RWPE2 (cell line): ENCODE data around the gene SCYGR3.

Experiments
- ATAC-seq: fragments of 200-7000 bp; cut with Tn5 transposase; 3 replicates; pipeline ENCODE4 v1.9.1; 2021; ENCODE audit warnings: low read depth
- DNase-seq: peaks from one replicate; pipeline ENCODE4 v3.0.0-alpha.2; 2020; ENCODE audit warnings: low spot score
- H3K27ac ChIP-seq: fragments of 450-650 bp; 2 replicates; pipeline ENCODE4 v1.5.1; 2017; ENCODE audit warnings: mild to moderate bottlenecking; ENCODE audit not compliant: poor library complexity, severe bottlenecking
- H3K27me3 ChIP-seq: fragments of 250-450 bp; sonication (Bioruptor Pico); 2 replicates; pipeline ENCODE4 v1.5.1; 2021; ENCODE audit warnings: mild to moderate bottlenecking, moderate library complexity; ENCODE audit not compliant: insufficient read depth, poor library complexity, severe bottlenecking
- H3K36me3 ChIP-seq: fragments of 250-450 bp; sonication (Bioruptor Pico); 2 replicates; pipeline ENCODE4 v1.5.1; 2020; ENCODE audit warnings: low read depth, mild to moderate bottlenecking, moderate library complexity
- H3K4me1 ChIP-seq: fragments of 250-450 bp; sonication (Bioruptor Pico); 2 replicates; pipeline ENCODE4 v1.5.1; 2021; ENCODE audit warnings: mild to moderate bottlenecking, moderate library complexity; ENCODE audit not compliant: insufficient read depth, poor library complexity, severe bottlenecking
- H3K4me3 ChIP-seq: fragments of 250-450 bp; sonication (Bioruptor Pico); 2 replicates; pipeline ENCODE4 v1.5.1; 2021; ENCODE audit warnings: mild to moderate bottlenecking, moderate library complexity; ENCODE audit not compliant: severe bottlenecking
- H3K9me3 ChIP-seq: fragments of 250-450 bp; sonication (Bioruptor Pico); 2 replicates; pipeline ENCODE4 v1.5.1; 2021; ENCODE audit warnings: mild to moderate bottlenecking, moderate library complexity; ENCODE audit not compliant: severe bottlenecking
- TF ChIP-seq, protein P1 (sequence below): fragments of 450-650 bp; IDR thresholded peaks from one replicate; pipeline ENCODE4 v1.5.1; 2017; ENCODE audit warnings: mild to moderate bottlenecking, moderate library complexity; ENCODE audit not compliant: poor library complexity, severe bottlenecking

SCYGR3 gene

DNA sequence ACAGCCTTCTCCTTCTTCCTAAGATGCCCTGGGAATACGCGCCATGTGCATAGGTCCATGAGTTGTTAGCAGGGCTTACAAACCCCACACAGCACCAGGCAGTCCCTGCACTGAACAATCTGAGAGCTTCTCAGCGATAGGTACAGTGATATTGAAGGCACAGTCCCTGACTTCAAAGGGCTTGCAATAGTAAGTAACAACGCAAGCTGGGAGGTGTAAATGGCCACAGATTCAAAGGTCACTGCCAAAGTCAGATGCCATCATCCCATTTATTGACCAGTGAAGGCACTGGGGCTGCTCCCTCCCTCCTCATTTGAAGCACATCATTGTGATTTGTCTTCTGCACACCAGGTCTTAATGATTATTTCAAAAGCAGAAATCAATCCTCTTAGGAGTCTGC is 541 bp upstream of the SCYGR3 start:
- Histone ChIP-seq H3K27me3 (no peaks in the 10 kb centered on the region), H3K9me3 (no peaks in the 10 kb centered on the region), H3K4me3 (no peak overlapping the region), H3K4me1 (no peaks in the 10 kb centered on the region), H3K27ac (no peak overlapping the region), H3K36me3 (no peaks in the 10 kb centered on the region)
- DNase-seq (no peak), ATAC-seq (no peak)
- TF ChIP-seq, protein P1, sequence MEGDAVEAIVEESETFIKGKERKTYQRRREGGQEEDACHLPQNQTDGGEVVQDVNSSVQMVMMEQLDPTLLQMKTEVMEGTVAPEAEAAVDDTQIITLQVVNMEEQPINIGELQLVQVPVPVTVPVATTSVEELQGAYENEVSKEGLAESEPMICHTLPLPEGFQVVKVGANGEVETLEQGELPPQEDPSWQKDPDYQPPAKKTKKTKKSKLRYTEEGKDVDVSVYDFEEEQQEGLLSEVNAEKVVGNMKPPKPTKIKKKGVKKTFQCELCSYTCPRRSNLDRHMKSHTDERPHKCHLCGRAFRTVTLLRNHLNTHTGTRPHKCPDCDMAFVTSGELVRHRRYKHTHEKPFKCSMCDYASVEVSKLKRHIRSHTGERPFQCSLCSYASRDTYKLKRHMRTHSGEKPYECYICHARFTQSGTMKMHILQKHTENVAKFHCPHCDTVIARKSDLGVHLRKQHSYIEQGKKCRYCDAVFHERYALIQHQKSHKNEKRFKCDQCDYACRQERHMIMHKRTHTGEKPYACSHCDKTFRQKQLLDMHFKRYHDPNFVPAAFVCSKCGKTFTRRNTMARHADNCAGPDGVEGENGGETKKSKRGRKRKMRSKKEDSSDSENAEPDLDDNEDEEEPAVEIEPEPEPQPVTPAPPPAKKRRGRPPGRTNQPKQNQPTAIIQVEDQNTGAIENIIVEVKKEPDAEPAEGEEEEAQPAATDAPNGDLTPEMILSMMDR = no peak

- ATAC-seq (no peak), DNase-seq (no peak)
- Histone ChIP-seq H3K27ac (no peak overlapping the region), H3K36me3 (no peaks in the 10 kb centered on the region), H3K27me3 (no peaks in the 10 kb centered on the region), H3K9me3 (no peaks in the 10 kb centered on the region), H3K4me1 (no peaks in the 10 kb centered on the region), H3K4me3 (no peak overlapping the region)
- TF ChIP-seq, protein P1 = no peak
These were observed 394 bp downstream of the SCYGR3 start for GRCh38 chr2:227614246-227614645.

GRCh38 chr2:227613272-227613660 is 1.4 kb downstream of the SCYGR3 start:
- ATAC-seq (no peak), DNase-seq (no peak)
- Histone ChIP-seq H3K4me3 (no peak overlapping the region), H3K36me3 (no peaks in the 10 kb centered on the region), H3K9me3 (no peaks in the 10 kb centered on the region), H3K27ac (no peak overlapping the region), H3K27me3 (no peaks in the 10 kb centered on the region), H3K4me1 (no peaks in the 10 kb centered on the region)
- TF ChIP-seq, protein P1 = no peak

GRCh38 chr2:227612546-227613271 is 1.9 kb downstream of the SCYGR3 start:
- Histone ChIP-seq H3K36me3 (no peaks in the 10 kb centered on the region), H3K27me3 (no peaks in the 10 kb centered on the region), H3K4me3 (no peak overlapping the region), H3K9me3 (no peaks in the 10 kb centered on the region), H3K27ac (no peak overlapping the region), H3K4me1 (no peaks in the 10 kb centered on the region)
- DNase-seq (no peak), ATAC-seq (no peak)
- TF ChIP-seq, protein P1 = no peak

- Histone ChIP-seq H3K27me3 (no peaks in the 10 kb centered on the region), H3K36me3 (no peaks in the 10 kb centered on the region), H3K4me3 (no peak overlapping the region), H3K9me3 (no peaks in the 10 kb centered on the region), H3K4me1 (no peaks in the 10 kb centered on the region), H3K27ac (no peak overlapping the region)
- no peak for ATAC-seq
- TF ChIP-seq, protein P1 = no peak
- DNase-seq = no peak
These were observed 4.5 kb downstream of the SCYGR3 start for GRCh38 chr2:227610123-227610522.
